Measurements from ENCODE around the gene MMP17. TPM values are rescaled to one million over a fixed set of nuclear protein-coding genes. Genes with fewer than 3 reads are reported as not detected.

Gene MMP17
- total and polyA plus RNA-seq, 2 donors from 2014 or later = 0.82 to 3.2 TPM

DNA sequence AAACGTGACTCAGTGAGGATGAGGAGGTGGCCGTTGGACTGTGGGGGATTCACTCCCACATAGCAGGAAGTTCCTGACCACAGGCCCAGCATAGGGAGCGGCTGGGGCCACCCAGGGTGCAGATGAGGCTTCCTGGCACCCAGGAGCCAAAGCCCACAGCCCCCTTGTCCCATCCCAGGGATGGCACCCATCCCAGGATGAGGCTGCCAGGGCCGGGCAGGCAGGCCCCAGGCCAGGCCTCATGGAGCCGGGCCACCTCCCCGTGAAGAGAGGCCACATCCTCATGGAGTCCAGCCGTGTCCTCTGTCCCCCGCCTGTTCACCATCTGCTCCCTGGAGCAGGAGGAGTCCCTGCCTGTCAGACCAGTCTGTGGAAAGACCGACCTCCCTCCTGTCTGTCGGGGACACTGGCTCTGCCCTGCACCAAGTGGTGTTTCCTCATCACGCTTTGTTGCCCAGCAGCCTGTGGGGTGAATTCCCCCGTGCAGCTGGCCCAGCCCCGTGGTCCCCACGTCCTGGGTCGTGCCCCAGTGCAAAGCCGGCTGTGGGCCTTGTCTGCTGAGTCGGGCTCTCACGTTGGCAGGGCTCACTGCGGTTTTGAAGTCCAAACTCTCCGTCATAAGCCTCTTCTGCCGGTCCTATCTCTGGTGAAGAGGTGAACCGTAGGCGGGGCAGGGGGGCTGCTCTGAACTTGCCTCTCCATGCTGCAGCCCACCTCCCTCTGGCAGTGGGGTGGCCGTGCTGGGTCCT lies 24.5 kb downstream of the MMP17 start:
- Histone ChIP-seq H3K4me1 (ENCODE audit: control insufficient read depth in 2 of 3, insufficient read depth in 2 of 3, low read depth in 1 of 3, low read length in 3 of 3) (no peaks in the 10 kb centered on the region), H3K9me3 (ENCODE audit: control insufficient read depth in 2 of 3, insufficient read depth in 1 of 3, low read length in 3 of 3) (no peaks in the 10 kb centered on the region), H3K9ac (ENCODE audit: low read length in 3 of 3) (no peak overlapping the region), H3K36me3 (ENCODE audit: control insufficient read depth in 2 of 3, insufficient read depth in 3 of 3, low read length in 3 of 3) (no peaks in the 10 kb centered on the region), H3K27me3 (ENCODE audit: control insufficient read depth, insufficient read depth, low read length) (no peaks in the 10 kb centered on the region), H3K27ac (ENCODE audit: low read depth in 2 of 2, low read length in 2 of 2) (no peak overlapping the region), H3K4me3 (ENCODE audit: low read length in 3 of 3) (no peak overlapping the region)
- peak in 2 of 5 donors; percentile 38 to 51 for DNase-seq
- TF ChIP-seq, protein P1, sequence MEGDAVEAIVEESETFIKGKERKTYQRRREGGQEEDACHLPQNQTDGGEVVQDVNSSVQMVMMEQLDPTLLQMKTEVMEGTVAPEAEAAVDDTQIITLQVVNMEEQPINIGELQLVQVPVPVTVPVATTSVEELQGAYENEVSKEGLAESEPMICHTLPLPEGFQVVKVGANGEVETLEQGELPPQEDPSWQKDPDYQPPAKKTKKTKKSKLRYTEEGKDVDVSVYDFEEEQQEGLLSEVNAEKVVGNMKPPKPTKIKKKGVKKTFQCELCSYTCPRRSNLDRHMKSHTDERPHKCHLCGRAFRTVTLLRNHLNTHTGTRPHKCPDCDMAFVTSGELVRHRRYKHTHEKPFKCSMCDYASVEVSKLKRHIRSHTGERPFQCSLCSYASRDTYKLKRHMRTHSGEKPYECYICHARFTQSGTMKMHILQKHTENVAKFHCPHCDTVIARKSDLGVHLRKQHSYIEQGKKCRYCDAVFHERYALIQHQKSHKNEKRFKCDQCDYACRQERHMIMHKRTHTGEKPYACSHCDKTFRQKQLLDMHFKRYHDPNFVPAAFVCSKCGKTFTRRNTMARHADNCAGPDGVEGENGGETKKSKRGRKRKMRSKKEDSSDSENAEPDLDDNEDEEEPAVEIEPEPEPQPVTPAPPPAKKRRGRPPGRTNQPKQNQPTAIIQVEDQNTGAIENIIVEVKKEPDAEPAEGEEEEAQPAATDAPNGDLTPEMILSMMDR (IDR thresholded peaks at IDR 0.05; ENCODE audit: borderline replicate concordance, extremely low read depth, insufficient read depth) = no peak
- FAIRE-seq = no peak
- intact Hi-C loops (cut with DNase I) = no loop called here

DNA sequence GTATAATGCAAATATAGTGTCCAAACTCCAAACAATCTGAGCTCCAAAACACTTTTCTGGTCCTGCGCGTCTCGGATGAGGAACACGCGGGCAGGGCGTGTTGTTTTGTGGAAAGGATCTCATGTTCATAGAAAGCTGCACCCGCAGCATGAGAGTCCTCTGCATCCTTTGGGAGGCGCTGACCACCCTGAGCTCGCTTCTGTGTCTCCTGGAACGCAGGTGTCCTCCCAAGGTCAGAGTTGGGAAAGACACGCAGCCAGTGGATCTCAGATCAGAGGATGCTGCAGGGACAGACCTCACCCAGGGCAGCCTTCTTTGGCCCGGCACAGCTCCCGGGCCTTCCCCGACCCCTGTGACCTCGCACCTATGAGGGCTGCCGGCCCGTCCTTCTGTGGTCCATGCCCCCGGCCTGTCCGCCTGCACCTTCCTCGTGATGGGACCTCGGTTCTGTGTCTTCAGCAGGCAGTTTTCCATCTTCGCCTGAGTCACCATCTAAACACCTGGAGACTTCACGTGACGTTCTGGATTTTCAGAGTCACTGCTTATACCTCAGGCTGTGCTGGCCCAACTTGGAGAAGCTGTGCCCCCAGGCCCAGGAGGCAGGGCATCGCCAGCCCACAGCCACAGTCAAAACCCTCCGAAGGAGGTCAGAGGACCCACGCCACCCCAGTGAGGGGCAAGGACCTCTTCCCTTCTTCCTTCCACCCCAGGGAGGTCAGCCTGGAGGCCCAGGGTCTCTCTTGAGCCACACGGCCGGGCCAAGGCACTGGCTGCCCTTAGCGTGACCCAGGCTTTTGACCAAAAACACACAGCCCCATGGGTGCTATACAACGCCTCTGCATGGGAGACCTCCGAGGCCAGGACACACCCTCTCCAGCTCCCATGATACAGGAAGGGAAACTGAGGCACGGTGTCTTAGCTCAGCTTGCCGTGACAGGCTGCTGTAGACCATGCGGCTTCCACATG lies 25.9 kb downstream of the MMP17 start:
- Histone ChIP-seq H3K9ac (ENCODE audit: low read length in 3 of 3) (no peak overlapping the region), H3K4me3 (ENCODE audit: low read length in 3 of 3) (no peak overlapping the region), H3K4me1 (ENCODE audit: control insufficient read depth in 2 of 3, insufficient read depth in 2 of 3, low read depth in 1 of 3, low read length in 3 of 3) (no peaks in the 10 kb centered on the region), H3K9me3 (ENCODE audit: control insufficient read depth in 2 of 3, insufficient read depth in 1 of 3, low read length in 3 of 3) (no peaks in the 10 kb centered on the region), H3K27me3 (ENCODE audit: control insufficient read depth, insufficient read depth, low read length) (no peaks in the 10 kb centered on the region), H3K36me3 (ENCODE audit: control insufficient read depth in 2 of 3, insufficient read depth in 3 of 3, low read length in 3 of 3) (no peaks in the 10 kb centered on the region), H3K27ac (ENCODE audit: low read depth in 2 of 2, low read length in 2 of 2) (no peak overlapping the region)
- intact Hi-C loops (cut with DNase I) = no loop called here
- TF ChIP-seq, protein P1 (IDR thresholded peaks at IDR 0.05; ENCODE audit: borderline replicate concordance, extremely low read depth, insufficient read depth) = no peak
- no peak for FAIRE-seq
- DNase-seq = peak in 1 of 5 donors; percentile 59

DNA sequence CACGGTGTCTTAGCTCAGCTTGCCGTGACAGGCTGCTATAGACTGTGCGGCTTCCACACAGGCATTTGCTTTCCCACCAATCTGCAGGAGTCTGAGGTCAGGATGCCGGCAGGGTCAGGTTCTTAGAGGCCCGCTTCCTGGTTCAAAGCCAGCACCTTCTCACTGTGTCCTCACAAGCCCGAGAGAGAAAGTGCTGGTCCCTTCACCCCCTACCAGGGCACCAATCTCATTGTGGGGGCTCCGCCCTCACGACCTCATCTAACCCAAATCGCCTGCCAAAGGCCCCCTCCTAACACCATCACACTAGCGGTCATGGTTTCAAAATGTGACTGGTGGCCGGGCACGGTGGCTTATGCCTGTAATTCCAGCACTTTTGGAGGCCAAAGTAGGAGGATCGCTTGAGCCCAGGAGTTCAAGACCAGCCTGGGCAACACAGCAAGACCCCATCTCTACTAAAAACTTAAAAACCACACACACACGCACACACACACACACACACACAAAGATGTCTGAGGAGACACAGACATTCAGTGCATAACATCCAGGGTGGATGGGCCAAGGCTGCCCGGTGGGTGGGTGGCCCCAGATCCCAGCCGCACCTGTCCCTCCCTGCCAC lies 26.8 kb downstream of the MMP17 start:
- FAIRE-seq (no peak), DNase-seq (peak in 1 of 5 donors; percentile 27)
- no peaks in the 10 kb centered on the region for H3K4me1 ChIP-seq (ENCODE audit: control insufficient read depth in 2 of 3, insufficient read depth in 2 of 3, low read depth in 1 of 3, low read length in 3 of 3)
- TF ChIP-seq, protein P1 (IDR thresholded peaks at IDR 0.05; ENCODE audit: borderline replicate concordance, extremely low read depth, insufficient read depth) = no peak
- no peaks in the 10 kb centered on the region for H3K36me3 ChIP-seq (ENCODE audit: control insufficient read depth in 2 of 3, insufficient read depth in 3 of 3, low read length in 3 of 3)
- no peaks in the 10 kb centered on the region for H3K9me3 ChIP-seq (ENCODE audit: control insufficient read depth in 2 of 3, insufficient read depth in 1 of 3, low read length in 3 of 3)
- no peak overlapping the region for H3K4me3 ChIP-seq (ENCODE audit: low read length in 3 of 3)
- no peak overlapping the region for H3K9ac ChIP-seq (ENCODE audit: low read length in 3 of 3)
- H3K27ac ChIP-seq (ENCODE audit: low read depth in 2 of 2, low read length in 2 of 2) = no peak overlapping the region
- H3K27me3 ChIP-seq (ENCODE audit: control insufficient read depth, insufficient read depth, low read length) = no peaks in the 10 kb centered on the region
- intact Hi-C loops (cut with DNase I) = no loop called here
